ENCODE measurements around the gene THBD.

Gene THBD

GRCh38 chr20:23091721-23092383 lies 42.4 kb upstream of the THBD start:
- H3K36me3 ChIP-seq (ENCODE audit: control insufficient read depth in 1 of 2, insufficient read depth in 2 of 2, low read length in 2 of 2), result no peaks in the 10 kb centered on the region
- H3K4me1 ChIP-seq (ENCODE audit: control insufficient read depth in 1 of 2, insufficient read depth in 2 of 2, low read length in 2 of 2), result no peaks in the 10 kb centered on the region
- H3K9me3 ChIP-seq (ENCODE audit: control insufficient read depth in 1 of 2, low read length in 2 of 2), result no peaks in the 10 kb centered on the region
- no peaks in the 10 kb centered on the region for H3K27me3 ChIP-seq (ENCODE audit: low read depth, low read length)
- no peak overlapping the region for H3K4me3 ChIP-seq (ENCODE audit: low read depth in 1 of 2, low read length in 2 of 2)
- H3K27ac ChIP-seq (ENCODE audit: low read length), result no peak overlapping the region

- H3K27me3 ChIP-seq (ENCODE audit: low read depth, low read length), result no peaks in the 10 kb centered on the region
- H3K27ac ChIP-seq (ENCODE audit: low read length), result no peak overlapping the region
- no peak overlapping the region for H3K4me3 ChIP-seq (ENCODE audit: low read depth in 1 of 2, low read length in 2 of 2)
- no peaks in the 10 kb centered on the region for H3K36me3 ChIP-seq (ENCODE audit: control insufficient read depth in 1 of 2, insufficient read depth in 2 of 2, low read length in 2 of 2)
- H3K9me3 ChIP-seq (ENCODE audit: control insufficient read depth in 1 of 2, low read length in 2 of 2), result no peaks in the 10 kb centered on the region
- H3K4me1 ChIP-seq (ENCODE audit: control insufficient read depth in 1 of 2, insufficient read depth in 2 of 2, low read length in 2 of 2), result no peaks in the 10 kb centered on the region
Measured at GRCh38 chr20:23090878-23091277, 41.4 kb upstream of the THBD start.

- Histone ChIP-seq H3K4me3 (ENCODE audit: low read depth in 1 of 2, low read length in 2 of 2) (no peak overlapping the region), H3K4me1 (ENCODE audit: control insufficient read depth in 1 of 2, insufficient read depth in 2 of 2, low read length in 2 of 2) (no peaks in the 10 kb centered on the region), H3K27me3 (ENCODE audit: low read depth, low read length) (no peaks in the 10 kb centered on the region), H3K36me3 (ENCODE audit: control insufficient read depth in 1 of 2, insufficient read depth in 2 of 2, low read length in 2 of 2) (no peaks in the 10 kb centered on the region), H3K9me3 (ENCODE audit: control insufficient read depth in 1 of 2, low read length in 2 of 2) (no peaks in the 10 kb centered on the region), H3K27ac (ENCODE audit: low read length) (no peak overlapping the region)
Measured at GRCh38 chr20:23090147-23090546, 40.7 kb upstream of the THBD start.

GRCh38 chr20:23088866-23089265 lies 39.4 kb upstream of the THBD start:
- no peak overlapping the region for H3K4me3 ChIP-seq (ENCODE audit: low read depth in 1 of 2, low read length in 2 of 2)
- H3K9me3 ChIP-seq (ENCODE audit: control insufficient read depth in 1 of 2, low read length in 2 of 2), result no peaks in the 10 kb centered on the region

GRCh38 chr20:23087587-23088251 lies 38.2 kb upstream of the THBD start:
- H3K9me3 ChIP-seq (ENCODE audit: control insufficient read depth in 1 of 2, low read length in 2 of 2), result no peaks in the 10 kb centered on the region
- H3K27me3 ChIP-seq (ENCODE audit: low read depth, low read length), result no peaks in the 10 kb centered on the region
- peak overlapping the region; percentile 45 for H3K27ac ChIP-seq (ENCODE audit: low read length)
- no peaks in the 10 kb centered on the region for H3K36me3 ChIP-seq (ENCODE audit: control insufficient read depth in 1 of 2, insufficient read depth in 2 of 2, low read length in 2 of 2)
- no peaks in the 10 kb centered on the region for H3K4me1 ChIP-seq (ENCODE audit: control insufficient read depth in 1 of 2, insufficient read depth in 2 of 2, low read length in 2 of 2)
- H3K4me3 ChIP-seq (ENCODE audit: low read depth in 1 of 2, low read length in 2 of 2), result no peak overlapping the region

More at GRCh38 chr20:23088866-23089265, 39.4 kb upstream of the THBD start:
- Histone ChIP-seq H3K36me3 (ENCODE audit: control insufficient read depth in 1 of 2, insufficient read depth in 2 of 2, low read length in 2 of 2) (no peaks in the 10 kb centered on the region), H3K27ac (ENCODE audit: low read length) (no peak overlapping the region), H3K27me3 (ENCODE audit: low read depth, low read length) (no peaks in the 10 kb centered on the region), H3K4me1 (ENCODE audit: control insufficient read depth in 1 of 2, insufficient read depth in 2 of 2, low read length in 2 of 2) (no peaks in the 10 kb centered on the region)

- H3K27me3 ChIP-seq (ENCODE audit: low read depth, low read length), result no peaks in the 10 kb centered on the region
- no peaks in the 10 kb centered on the region for H3K4me1 ChIP-seq (ENCODE audit: control insufficient read depth in 1 of 2, insufficient read depth in 2 of 2, low read length in 2 of 2)
- H3K27ac ChIP-seq (ENCODE audit: low read length), result peak overlapping the region; percentile 63
- no peaks in the 10 kb centered on the region for H3K9me3 ChIP-seq (ENCODE audit: control insufficient read depth in 1 of 2, low read length in 2 of 2)
- no peaks in the 10 kb centered on the region for H3K36me3 ChIP-seq (ENCODE audit: control insufficient read depth in 1 of 2, insufficient read depth in 2 of 2, low read length in 2 of 2)
- peak overlapping the region in 1 of 2 donors; percentile 3 for H3K4me3 ChIP-seq (ENCODE audit: low read depth in 1 of 2, low read length in 2 of 2)
Measured at GRCh38 chr20:23086931-23087411, 37.5 kb upstream of the THBD start.

- H3K9me3 ChIP-seq (ENCODE audit: control insufficient read depth in 1 of 2, low read length in 2 of 2), result no peaks in the 10 kb centered on the region
- H3K4me1 ChIP-seq (ENCODE audit: control insufficient read depth in 1 of 2, insufficient read depth in 2 of 2, low read length in 2 of 2), result no peaks in the 10 kb centered on the region
- no peaks in the 10 kb centered on the region for H3K27me3 ChIP-seq (ENCODE audit: low read depth, low read length)
- H3K4me3 ChIP-seq (ENCODE audit: low read depth in 1 of 2, low read length in 2 of 2), result peak within 1 kb of the TSS; percentile 28 to 51
- H3K36me3 ChIP-seq (ENCODE audit: control insufficient read depth in 1 of 2, insufficient read depth in 2 of 2, low read length in 2 of 2), result no peaks in the 10 kb centered on the region
- peak within 1 kb of the TSS; percentile 63 for H3K27ac ChIP-seq (ENCODE audit: low read length)
Measured at GRCh38 chr20:23086056-23086566, 36.6 kb upstream of the THBD start, which contains the start of gene CD93. Gene CD93, minus strand, starts transcription at chr20:23086324. Its CDS starts 132 bp downstream, at chr20:23086192.

GRCh38 chr20:23085436-23086055 lies 36.1 kb upstream of the THBD start:
- no peaks in the 10 kb centered on the region for H3K9me3 ChIP-seq (ENCODE audit: control insufficient read depth in 1 of 2, low read length in 2 of 2)
- H3K36me3 ChIP-seq (ENCODE audit: control insufficient read depth in 1 of 2, insufficient read depth in 2 of 2, low read length in 2 of 2), result no peaks in the 10 kb centered on the region
- H3K27ac ChIP-seq (ENCODE audit: low read length), result peak overlapping the region; percentile 63
- peak overlapping the region; percentile 28 to 51 for H3K4me3 ChIP-seq (ENCODE audit: low read depth in 1 of 2, low read length in 2 of 2)
- no peaks in the 10 kb centered on the region for H3K4me1 ChIP-seq (ENCODE audit: control insufficient read depth in 1 of 2, insufficient read depth in 2 of 2, low read length in 2 of 2)
- H3K27me3 ChIP-seq (ENCODE audit: low read depth, low read length), result no peaks in the 10 kb centered on the region

GRCh38 chr20:23084845-23085365 lies 35.4 kb upstream of the THBD start:
- Histone ChIP-seq H3K27me3 (ENCODE audit: low read depth, low read length) (no peaks in the 10 kb centered on the region), H3K4me3 (ENCODE audit: low read depth in 1 of 2, low read length in 2 of 2) (peak overlapping the region; percentile 28 to 48), H3K36me3 (ENCODE audit: control insufficient read depth in 1 of 2, insufficient read depth in 2 of 2, low read length in 2 of 2) (no peaks in the 10 kb centered on the region), H3K4me1 (ENCODE audit: control insufficient read depth in 1 of 2, insufficient read depth in 2 of 2, low read length in 2 of 2) (no peaks in the 10 kb centered on the region), H3K27ac (ENCODE audit: low read length) (peak overlapping the region; percentile 48), H3K9me3 (ENCODE audit: control insufficient read depth in 1 of 2, low read length in 2 of 2) (no peaks in the 10 kb centered on the region)

GRCh38 chr20:23084282-23084844 lies 34.9 kb upstream of the THBD start:
- H3K27ac ChIP-seq (ENCODE audit: low read length), result peak overlapping the region; percentile 78
- no peaks in the 10 kb centered on the region for H3K36me3 ChIP-seq (ENCODE audit: control insufficient read depth in 1 of 2, insufficient read depth in 2 of 2, low read length in 2 of 2)
- no peaks in the 10 kb centered on the region for H3K27me3 ChIP-seq (ENCODE audit: low read depth, low read length)
- H3K4me3 ChIP-seq (ENCODE audit: low read depth in 1 of 2, low read length in 2 of 2), result peak overlapping the region; percentile 26 to 48
- H3K4me1 ChIP-seq (ENCODE audit: control insufficient read depth in 1 of 2, insufficient read depth in 2 of 2, low read length in 2 of 2), result no peaks in the 10 kb centered on the region
- no peaks in the 10 kb centered on the region for H3K9me3 ChIP-seq (ENCODE audit: control insufficient read depth in 1 of 2, low read length in 2 of 2)
